Measurements from ENCODE around the gene IL4R. TPM values are rescaled to one million over a fixed set of nuclear protein-coding genes. Genes with fewer than 3 reads are reported as not detected.

Gene IL4R
- total RNA-seq, 1 experiment from 2014 or later, result 28.6 TPM

GRCh38 chr16:27413956-27414355, 100.2 kb downstream of the IL4R start:
- no peak overlapping the region for H2BK120ac ChIP-seq (ENCODE audit: low read depth, low read length, poor library complexity, severe bottlenecking)
- no peak for DNase-seq
- Mint-ChIP-seq H3K27me3 (ENCODE audit: low read depth) (no peaks in the 10 kb centered on the region), H3K27ac (no peak overlapping the region), H3K4me3 (no peak overlapping the region), H3K36me3 (ENCODE audit: insufficient read depth in 1 of 3, low read depth in 3 of 3) (peaks cover 0 to 11% (median under 1%) of the 10 kb centered on the region in 3 experiments; a peak in 5 of 7 replicates), H3K4me1 (peaks cover 7% of the 10 kb centered on the region in 2 experiments), H3K9me3 (peaks cover 8 to 22% of the 10 kb centered on the region in 2 experiments)
- no peak overlapping the region for H2AFZ ChIP-seq (ENCODE audit: low read length)
- no peak overlapping the region for H3K4me2 ChIP-seq (ENCODE audit: insufficient read depth, insufficient read length, low read length)
- H2BK12ac ChIP-seq (ENCODE audit: insufficient read length, low read depth, low read length), result no peak overlapping the region
- H3K4me1 ChIP-seq (ENCODE audit: insufficient read depth, low read length), result no peaks in the 10 kb centered on the region
- no peak overlapping the region for H4K5ac ChIP-seq (ENCODE audit: insufficient read length, low read depth, low read length)
- H2BK15ac ChIP-seq (ENCODE audit: low read depth, low read length), result no peak overlapping the region
- no peak overlapping the region for H3T11ph ChIP-seq (ENCODE audit: low read length)
- no peak overlapping the region for H4K8ac ChIP-seq (replicated peaks; ENCODE audit: insufficient read length, low read depth, low read length)
- H2AK5ac ChIP-seq (ENCODE audit: insufficient read length, low read length), result no peak overlapping the region
- H3K79me1 ChIP-seq (ENCODE audit: insufficient read depth, low read depth, low read length, poor library complexity, severe bottlenecking), result no peaks in the 10 kb centered on the region
- TF ChIP-seq CTCF (conservative IDR thresholded peaks at IDR 0.05), result no peak
- no peak overlapping the region for H3K14ac ChIP-seq (ENCODE audit: insufficient read depth, low read length)
- no peaks in the 10 kb centered on the region for H4K20me1 ChIP-seq (ENCODE audit: control insufficient read depth, insufficient read depth, insufficient read length)
- H3K23ac ChIP-seq (ENCODE audit: insufficient read length, low read depth, low read length), result no peak overlapping the region
- no peak overlapping the region for H3K27ac ChIP-seq (ENCODE audit: insufficient read length, low read depth, low read length)
- H3K23me2 ChIP-seq (ENCODE audit: insufficient read length, low read depth, low read length, poor library complexity, severe bottlenecking), result no peaks in the 10 kb centered on the region
- no peak overlapping the region for H3K18ac ChIP-seq (ENCODE audit: insufficient read length, low read depth, low read length)
- no peak overlapping the region for H3K56ac ChIP-seq (ENCODE audit: insufficient read length, low read depth, low read length)
- no peak overlapping the region for H2BK5ac ChIP-seq (ENCODE audit: insufficient read length, low read length)
- H3K79me2 ChIP-seq (ENCODE audit: insufficient read depth, low read length), result no peaks in the 10 kb centered on the region
- no peak overlapping the region for H3K4ac ChIP-seq (ENCODE audit: low read depth, low read length)
- no peaks in the 10 kb centered on the region for H3K27me3 ChIP-seq (ENCODE audit: insufficient read depth, low read length)
- H2BK20ac ChIP-seq (ENCODE audit: low read depth, low read length, poor library complexity, severe bottlenecking), result no peak overlapping the region
- no peak overlapping the region for H3K9ac ChIP-seq (ENCODE audit: extremely low read depth, insufficient read length, low read length)
- H3K9me3 ChIP-seq (ENCODE audit: control insufficient read depth, low read depth, low read length), result no peaks in the 10 kb centered on the region
- H4K91ac ChIP-seq (ENCODE audit: insufficient read length, low read depth, low read length), result no peak overlapping the region
- WGBS (ENCODE audit: extremely low coverage, insufficient read length, low lambda C conversion rate), result no CpG with 5 or more reads among the region's 2 CpGs

Other genes starting within 250 kb of the IL4R start
- not detected in 2 replicates for gene C16orf82, start 247.0 kb upstream of the IL4R start, total RNA-seq (2021)
- 15.2 and 15.5 TPM in 2 replicates for gene KDM8, start 110.4 kb upstream of the IL4R start, total RNA-seq (2021)
- 19.3 and 25.3 TPM in 2 replicates for gene NSMCE1, start 45.2 kb upstream of the IL4R start, total RNA-seq (2021)
- 0.07 and 0.11 TPM in 2 replicates for gene IL21R, start 88.2 kb downstream of the IL4R start, total RNA-seq (2021)
- 113 TPM in 2 replicates for gene GTF3C1, start 235.9 kb downstream of the IL4R start, total RNA-seq (2021)
- 13.2 and 15.1 TPM in 2 replicates for gene KATNIP, start 236.2 kb downstream of the IL4R start, total RNA-seq (2021)